Measurements from ENCODE around the gene DAP. TPM values are rescaled to one million over a fixed set of nuclear protein-coding genes. Genes with fewer than 3 reads are reported as not detected.

The DAP gene
- total RNA-seq, 1 donor from 2014 or later: 79.8 TPM

GRCh38 chr5:10736354-10736753 lies 24.7 kb downstream of the DAP start:
- Mint-ChIP-seq H3K36me3 (peaks cover 46% of the 10 kb centered on the region), H3K4me1 (peaks cover 20% of the 10 kb centered on the region), H3K9me3 (peaks cover 28% of the 10 kb centered on the region), H3K27me3 (ENCODE audit: low read depth) (no peaks in the 10 kb centered on the region), H3K4me3 (no peak overlapping the region), H3K27ac (no peak overlapping the region)
- TF ChIP-seq, protein P1, sequence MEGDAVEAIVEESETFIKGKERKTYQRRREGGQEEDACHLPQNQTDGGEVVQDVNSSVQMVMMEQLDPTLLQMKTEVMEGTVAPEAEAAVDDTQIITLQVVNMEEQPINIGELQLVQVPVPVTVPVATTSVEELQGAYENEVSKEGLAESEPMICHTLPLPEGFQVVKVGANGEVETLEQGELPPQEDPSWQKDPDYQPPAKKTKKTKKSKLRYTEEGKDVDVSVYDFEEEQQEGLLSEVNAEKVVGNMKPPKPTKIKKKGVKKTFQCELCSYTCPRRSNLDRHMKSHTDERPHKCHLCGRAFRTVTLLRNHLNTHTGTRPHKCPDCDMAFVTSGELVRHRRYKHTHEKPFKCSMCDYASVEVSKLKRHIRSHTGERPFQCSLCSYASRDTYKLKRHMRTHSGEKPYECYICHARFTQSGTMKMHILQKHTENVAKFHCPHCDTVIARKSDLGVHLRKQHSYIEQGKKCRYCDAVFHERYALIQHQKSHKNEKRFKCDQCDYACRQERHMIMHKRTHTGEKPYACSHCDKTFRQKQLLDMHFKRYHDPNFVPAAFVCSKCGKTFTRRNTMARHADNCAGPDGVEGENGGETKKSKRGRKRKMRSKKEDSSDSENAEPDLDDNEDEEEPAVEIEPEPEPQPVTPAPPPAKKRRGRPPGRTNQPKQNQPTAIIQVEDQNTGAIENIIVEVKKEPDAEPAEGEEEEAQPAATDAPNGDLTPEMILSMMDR (IDR thresholded peaks at IDR 0.05; ENCODE audit: unreplicated experiment): no peak
- DNase-seq (ENCODE audit: low spot score in 2 of 2, unreplicated experiment in 2 of 2): no peak

GRCh38 chr5:10735569-10736276 lies 25.3 kb downstream of the DAP start:
- Mint-ChIP-seq H3K9me3 (peaks cover 24% of the 10 kb centered on the region), H3K27ac (no peak overlapping the region), H3K4me3 (no peak overlapping the region), H3K36me3 (peaks cover 40% of the 10 kb centered on the region), H3K27me3 (ENCODE audit: low read depth) (no peaks in the 10 kb centered on the region), H3K4me1 (peaks cover 20% of the 10 kb centered on the region)
- DNase-seq (ENCODE audit: low spot score in 2 of 2, unreplicated experiment in 2 of 2): no peak
- TF ChIP-seq, protein P1 (IDR thresholded peaks at IDR 0.05; ENCODE audit: unreplicated experiment): no peak

- H3K4me1 Mint-ChIP-seq: peaks cover 22% of the 10 kb centered on the region
- peaks cover 32% of the 10 kb centered on the region for H3K36me3 Mint-ChIP-seq
- TF ChIP-seq, protein P1 (IDR thresholded peaks at IDR 0.05; ENCODE audit: unreplicated experiment): no peak
- H3K9me3 Mint-ChIP-seq: peaks cover 17% of the 10 kb centered on the region
- H3K27ac Mint-ChIP-seq: no peak overlapping the region
- DNase-seq (ENCODE audit: low spot score in 2 of 2, unreplicated experiment in 2 of 2): no peak
- H3K27me3 Mint-ChIP-seq (ENCODE audit: low read depth): no peaks in the 10 kb centered on the region
- no peak overlapping the region for H3K4me3 Mint-ChIP-seq
Measured at GRCh38 chr5:10734832-10735523, 26.1 kb downstream of the DAP start.

DNA sequence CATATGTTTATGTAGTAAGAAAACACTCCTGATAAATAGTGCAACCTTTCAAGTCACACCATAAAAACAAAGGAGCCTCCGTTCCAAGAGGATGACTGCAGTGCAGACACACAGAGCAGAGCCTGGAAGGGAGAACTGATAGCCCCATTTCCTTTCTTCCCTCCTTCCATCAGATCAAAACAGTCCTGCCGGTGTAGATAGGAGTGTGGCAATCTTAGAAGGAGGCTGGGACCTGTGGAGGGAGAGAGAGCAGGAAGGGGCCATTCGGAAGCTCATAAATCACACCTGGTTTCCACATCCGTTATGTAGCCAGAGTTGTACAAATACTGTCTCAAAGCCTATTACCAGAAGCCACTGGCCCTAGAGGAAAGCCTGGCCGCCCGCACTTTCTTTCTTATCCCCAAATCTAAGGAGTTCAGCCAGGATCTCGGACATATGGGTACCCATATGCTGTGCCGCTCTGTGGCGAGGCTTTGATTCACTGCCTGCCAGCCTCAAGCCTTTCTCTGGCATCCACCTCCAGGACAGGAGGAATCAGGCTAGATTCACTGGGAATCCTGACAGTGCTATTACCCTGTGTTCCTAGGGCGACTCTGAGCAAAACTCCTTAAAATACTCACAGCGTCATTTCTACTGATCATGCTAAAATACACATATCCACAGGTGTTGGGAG lies 26.9 kb downstream of the DAP start:
- peak overlapping the region; percentile 86 for H3K27ac Mint-ChIP-seq
- H3K36me3 Mint-ChIP-seq: peaks cover 26% of the 10 kb centered on the region
- peaks cover 30% of the 10 kb centered on the region for H3K4me1 Mint-ChIP-seq
- no peak for DNase-seq (ENCODE audit: low spot score in 2 of 2, unreplicated experiment in 2 of 2)
- TF ChIP-seq, protein P1 (IDR thresholded peaks at IDR 0.05; ENCODE audit: unreplicated experiment): no peak
- H3K4me3 Mint-ChIP-seq: no peak overlapping the region
- H3K27me3 Mint-ChIP-seq (ENCODE audit: low read depth): no peaks in the 10 kb centered on the region
- peaks cover 9% of the 10 kb centered on the region for H3K9me3 Mint-ChIP-seq

DNA sequence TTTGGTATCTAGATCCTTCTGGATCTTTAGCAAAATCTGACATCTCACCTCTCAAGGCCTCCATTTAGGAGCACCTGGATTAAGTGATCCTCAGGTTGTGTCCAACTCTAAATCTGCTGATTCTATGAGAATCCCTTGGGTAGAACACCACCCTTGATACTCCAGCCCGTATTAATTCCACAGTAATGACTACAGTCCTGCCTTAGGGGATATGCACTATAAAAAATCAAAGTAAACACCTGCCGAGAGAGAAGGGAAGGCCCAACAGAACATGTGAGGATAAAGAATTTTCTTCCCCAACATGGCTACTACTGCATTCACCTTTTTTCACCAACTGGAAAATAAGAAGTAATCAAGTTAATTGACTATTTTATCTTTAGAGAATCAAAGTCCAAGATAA lies 27.6 kb downstream of the DAP start:
- Mint-ChIP-seq H3K4me1 (peaks cover 33% of the 10 kb centered on the region), H3K27ac (peak overlapping the region; percentile 86), H3K36me3 (peaks cover 25% of the 10 kb centered on the region), H3K9me3 (peaks cover 5% of the 10 kb centered on the region), H3K27me3 (ENCODE audit: low read depth) (no peaks in the 10 kb centered on the region), H3K4me3 (no peak overlapping the region)
- no peak for DNase-seq (ENCODE audit: low spot score in 2 of 2, unreplicated experiment in 2 of 2)
- TF ChIP-seq, protein P1 (IDR thresholded peaks at IDR 0.05; ENCODE audit: unreplicated experiment): no peak
